Measurements from ENCODE around the gene ANXA11.

ANXA11 gene

GRCh38 chr10:80164596-80164995 lies 40.7 kb downstream of the ANXA11 start:
- no peak for TF ChIP-seq CTCF (IDR thresholded peaks at IDR 0.05)

- TF ChIP-seq CTCF (IDR thresholded peaks at IDR 0.05): no peak
Measured at GRCh38 chr10:80163741-80164341, 41.5 kb downstream of the ANXA11 start.

- TF ChIP-seq CTCF (IDR thresholded peaks at IDR 0.05): no peak
Measured at GRCh38 chr10:80161321-80162083, 43.8 kb downstream of the ANXA11 start.

- no peak for TF ChIP-seq CTCF (IDR thresholded peaks at IDR 0.05)
Measured at GRCh38 chr10:80160361-80161320, 44.7 kb downstream of the ANXA11 start.

GRCh38 chr10:80159166-80159873 lies 46.0 kb downstream of the ANXA11 start:
- TF ChIP-seq CTCF (IDR thresholded peaks at IDR 0.05): no peak

- TF ChIP-seq CTCF (IDR thresholded peaks at IDR 0.05): no peak
Measured at GRCh38 chr10:80158598-80159127, 46.7 kb downstream of the ANXA11 start.

- no peak for TF ChIP-seq CTCF (IDR thresholded peaks at IDR 0.05)
Measured at GRCh38 chr10:80158126-80158525, 47.2 kb downstream of the ANXA11 start.
